SK-N-SH (cell line): ENCODE results near the gene ABR. TPM values are rescaled to one million over a fixed set of nuclear protein-coding genes. Genes with fewer than 3 reads are reported as not detected.

Experiments
- CTCF ChIA-PET: fragments of 300-600, 350-600 bp; formaldehyde crosslinking; extraction: SDS; loops from one replicate; lab custom pipeline; 2021; lab: Yijun Ruan, JAX
- POLR2A ChIA-PET: fragments of 350-600 bp; sonication (Branson Sonifier 250); formaldehyde crosslinking; extraction: SDS; loops from one replicate; lab custom pipeline; 2020; ENCODE audit warnings: antibody characterized with exemption, inconsistent platforms; lab: Yijun Ruan, JAX
- DNase-seq: peaks from one replicate; pipeline ENCODE4 v3.0.0; 2012
- H2AFZ ChIP-seq: fragments of 200-600 bp; sonication (generic); 2 replicates; pipeline ENCODE4 v1.8.1; 2016; ENCODE audit warnings: antibody characterized with exemption, mild to moderate bottlenecking, low read depth
- H3F3A ChIP-seq: fragments of 200-600 bp; sonication (generic); replicated peaks from 2 replicates; pipeline ENCODE3; 2016; ENCODE audit warnings: antibody characterized with exemption, mild to moderate bottlenecking; ENCODE audit not compliant: insufficient read depth
- H3K27ac ChIP-seq, 2 experiments: fragments of 200-500 bp in 1 of 2; fragments of 200-600 bp in 1 of 2; sonication (Bioruptor generic) in 1 of 2; sonication (generic), shearing (Covaris generic) in 1 of 2; 2 replicates each; pipeline versions ENCODE4 v1.5.1 to v1.6.1; 2014 to 2016; ENCODE audit warnings: low read depth in 2 of 2, inconsistent platforms in 1 of 2, low read length in 1 of 2, mild to moderate bottlenecking in 1 of 2, mixed read lengths in 1 of 2
- H3K27me3 ChIP-seq: fragments of 200-600 bp; sonication (generic), shearing (Covaris generic); 2 replicates; pipeline ENCODE4 v1.6.1; 2016; ENCODE audit warnings: mixed run types; ENCODE audit not compliant: insufficient read depth
- H3K36me3 ChIP-seq, 2 experiments: fragments of 200-500 bp in 1 of 2; fragments of 200-600 bp in 1 of 2; sonication (Bioruptor generic) in 1 of 2; sonication (generic) in 1 of 2; replicated peaks in 1 of 2; 2 replicates each; pipeline versions ENCODE3 to v1.5.1; 2014 to 2016; ENCODE audit warnings: low read length in 1 of 2, mild to moderate bottlenecking in 1 of 2; ENCODE audit not compliant: insufficient read depth in 2 of 2, control insufficient read depth in 1 of 2
- H3K4me1 ChIP-seq, 2 experiments: fragments of 200-500 bp in 1 of 2; fragments of 200-600 bp in 1 of 2; sonication (Bioruptor generic) in 1 of 2; sonication (generic), shearing (Covaris generic) in 1 of 2; 2 replicates each; pipeline versions ENCODE4 v1.5.1 to v1.6.1; 2014 to 2016; ENCODE audit warnings: low read depth in 1 of 2, low read length in 1 of 2, mixed run types in 1 of 2; ENCODE audit not compliant: insufficient read depth in 2 of 2, control insufficient read depth in 1 of 2
- H3K4me2 ChIP-seq: fragments of 200-600 bp; sonication (generic), shearing (Covaris generic); 2 replicates; pipeline ENCODE4 v1.6.1; 2017; ENCODE audit warnings: mixed run types
- H3K4me3 ChIP-seq, 2 experiments: fragments of 200-500 bp in 1 of 2; fragments of 200-600 bp in 1 of 2; sonication (Bioruptor generic) in 1 of 2; sonication (generic), shearing (Covaris generic) in 1 of 2; 2 replicates each; pipeline versions ENCODE4 v1.5.1 to v1.8.1; 2014 to 2016; ENCODE audit warnings: low read depth in 2 of 2, inconsistent platforms in 1 of 2, low read length in 1 of 2, mild to moderate bottlenecking in 1 of 2, mixed read lengths in 1 of 2, moderate library complexity in 1 of 2
- H3K79me2 ChIP-seq: fragments of 200-600 bp; sonication (generic); 2 replicates; pipeline ENCODE4 v1.8.1; 2017; ENCODE audit warnings: mild to moderate bottlenecking; ENCODE audit not compliant: insufficient read depth
- H3K9ac ChIP-seq: fragments of 200-600 bp; sonication (generic); 2 replicates; pipeline ENCODE4 v1.6.1; 2017; ENCODE audit warnings: mixed run types
- H3K9me2 ChIP-seq: fragments of 200-600 bp; sonication (generic); 2 replicates; pipeline ENCODE4 v1.6.1; 2017; ENCODE audit warnings: mixed run types
- H3K9me3 ChIP-seq: fragments of 200-600 bp; sonication (generic); 2 replicates; pipeline ENCODE4 v1.6.1; 2017; ENCODE audit warnings: mixed run types, mild to moderate bottlenecking, moderate library complexity
- H4K20me1 ChIP-seq: fragments of 200-600 bp; sonication (generic); 2 replicates; pipeline ENCODE4 v1.6.1; 2017; ENCODE audit warnings: mild to moderate bottlenecking, mixed run types; ENCODE audit not compliant: insufficient read depth
- ELF1 ChIP-seq: IDR thresholded peaks from 2 replicates; pipeline ENCODE4 v1.4.0; 2012
- EP300 ChIP-seq, 2 experiments: IDR thresholded peaks; 2 replicates each; pipeline versions ENCODE4 v1.4.0 to v1.6.1; 2012; ENCODE audit warnings: borderline replicate concordance in 1 of 2, low read depth in 1 of 2, low read length in 1 of 2
- FOSL2 ChIP-seq: IDR thresholded peaks from 2 replicates; pipeline ENCODE4 v1.4.0; 2012; ENCODE audit warnings: low read depth, mild to moderate bottlenecking, moderate library complexity, borderline replicate concordance
- FOXM1 ChIP-seq: IDR thresholded peaks from 2 replicates; pipeline ENCODE4 v1.4.0; 2012; ENCODE audit warnings: low read depth, mild to moderate bottlenecking
- GABPA ChIP-seq: IDR thresholded peaks from 2 replicates; pipeline ENCODE4 v1.4.0; 2012; ENCODE audit warnings: low read depth, mild to moderate bottlenecking
- JUND ChIP-seq: IDR thresholded peaks from 2 replicates; pipeline ENCODE4 v1.4.0; 2012
- MEF2A ChIP-seq: IDR thresholded peaks from 2 replicates; pipeline ENCODE4 v1.4.0; 2012; ENCODE audit warnings: low read depth, borderline replicate concordance
- MXI1 ChIP-seq: IDR thresholded peaks from 2 replicates; pipeline ENCODE4 v1.6.1; 2012; ENCODE audit warnings: mild to moderate bottlenecking, low read depth, low read length, improper control_type of control experiment
- RFX5 ChIP-seq: IDR thresholded peaks from 2 replicates; pipeline ENCODE4 v1.6.1; 2012; ENCODE audit warnings: mild to moderate bottlenecking, improper control_type of control experiment, low read length
- SMC3 ChIP-seq: IDR thresholded peaks from 2 replicates; pipeline ENCODE4 v1.6.1; 2012; ENCODE audit warnings: low read depth, low read length, improper control_type of control experiment
- TAF1 ChIP-seq: IDR thresholded peaks from 2 replicates; pipeline ENCODE4 v1.6.1; 2012; ENCODE audit warnings: low read depth, mild to moderate bottlenecking, low read length, moderate library complexity, borderline replicate concordance
- TCF12 ChIP-seq: IDR thresholded peaks from 2 replicates; pipeline ENCODE4 v1.4.0; 2012
- YY1 ChIP-seq: IDR thresholded peaks from 2 replicates; pipeline ENCODE4 v1.4.0; 2012; ENCODE audit warnings: low read depth, mild to moderate bottlenecking
- WGBS: methylation state at CpG from one replicate; pipeline ENCODE4 v1.1.6; 2017; ENCODE audit warnings: low lambda C conversion rate; 5-methylcytosine and 5-hydroxymethylcytosine counted together
- polyA plus RNA-seq, 3 experiments: library from polyadenylated mRNA; depleted of rRNA; stranded (reverse); fragments of >200 nt; gene quantifications; 2 replicates each; pipeline ENCODE4 v1.2.3, GENCODE V29; 2012
- TF ChIP-seq, protein P1 (sequence below): IDR thresholded peaks from 2 replicates; pipeline ENCODE4 v1.4.0; 2012; ENCODE audit warnings: low read depth, borderline replicate concordance
- TF ChIP-seq, protein P2 (sequence below): fragments of 200-600 bp; sonication (generic); IDR thresholded peaks from 2 replicates; pipeline ENCODE4 v1.6.1; 2017; ENCODE audit warnings: antibody characterized with exemption, mild to moderate bottlenecking, moderate library complexity
- TF ChIP-seq, protein P3 (sequence below): IDR thresholded peaks from 2 replicates; pipeline ENCODE4 v1.6.1; 2012; ENCODE audit warnings: mild to moderate bottlenecking, low read depth, low read length, moderate library complexity
- TF ChIP-seq, protein P4 (sequence below): IDR thresholded peaks from 2 replicates; pipeline ENCODE4; 2012

The ABR gene
- polyA plus RNA-seq, 1 of the 3 experiments (the other 2 are of a cell fraction), result 117 TPM

DNA sequence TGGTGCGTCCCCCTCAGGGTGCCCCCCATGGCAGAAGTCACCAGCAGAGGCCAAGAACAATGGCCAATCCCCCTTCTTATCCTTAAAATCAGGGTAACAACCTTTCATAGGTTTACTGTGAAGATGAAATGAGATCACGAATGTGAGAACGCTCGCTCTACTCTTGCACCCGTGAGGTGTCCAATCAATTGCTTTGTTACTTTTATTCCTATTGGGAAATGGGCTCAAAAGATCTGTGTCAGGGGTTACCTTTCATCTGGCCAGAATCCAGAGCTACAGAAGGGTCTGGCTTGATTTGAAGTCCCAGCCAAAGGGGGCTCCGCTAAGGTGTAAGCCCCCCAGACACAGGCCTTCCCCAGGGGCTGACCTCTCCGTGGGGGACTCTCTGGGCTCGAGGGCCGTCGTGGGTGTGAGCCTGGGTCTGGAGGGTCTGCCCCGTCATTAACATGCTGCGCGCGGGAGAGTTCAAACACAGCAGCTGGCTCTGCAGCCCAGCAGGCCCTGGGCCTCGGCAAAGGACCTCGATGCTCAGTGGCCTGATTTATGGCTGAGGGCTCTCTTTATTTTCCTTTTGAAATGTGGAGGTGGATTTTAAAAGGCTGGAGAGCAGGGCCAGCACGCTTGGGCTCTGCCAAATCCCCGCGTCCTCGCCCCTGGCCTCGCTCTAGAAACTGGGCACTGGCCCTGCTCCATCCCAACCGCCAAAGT lies 10.4 kb downstream of the ABR start:
- CTCF ChIA-PET, result interaction anchor here (0.7 to 3.6 kb wide), 7 partner anchors 9 to 60 kb away, joined by 3 to 15 read pairs (median 4); no protein-coding TSS in a partner anchor
- H3K27ac ChIP-seq, result peak overlapping the region in 1 of 2 experiments; percentile 48; a peak in 1 of 4 replicates
- no peaks in the 10 kb centered on the region for H3K9me2 ChIP-seq
- no peak overlapping the region for H3K9ac ChIP-seq
- TF ChIP-seq MXI1 (no peak), FOXM1 (no peak), RFX5 (no peak), SMC3 (no peak), JUND (no peak), TCF12 (no peak)
- TF ChIP-seq, protein P1, sequence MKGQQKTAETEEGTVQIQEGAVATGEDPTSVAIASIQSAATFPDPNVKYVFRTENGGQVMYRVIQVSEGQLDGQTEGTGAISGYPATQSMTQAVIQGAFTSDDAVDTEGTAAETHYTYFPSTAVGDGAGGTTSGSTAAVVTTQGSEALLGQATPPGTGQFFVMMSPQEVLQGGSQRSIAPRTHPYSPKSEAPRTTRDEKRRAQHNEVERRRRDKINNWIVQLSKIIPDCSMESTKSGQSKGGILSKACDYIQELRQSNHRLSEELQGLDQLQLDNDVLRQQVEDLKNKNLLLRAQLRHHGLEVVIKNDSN, result no peak
- no peak overlapping the region for H2AFZ ChIP-seq
- no peak overlapping the region for H3K4me3 ChIP-seq
- H3F3A ChIP-seq, result no peaks in the 10 kb centered on the region
- H3K27me3 ChIP-seq, result no peaks in the 10 kb centered on the region
- 92% methylated on average over 9 of the region's 22 CpGs for WGBS
- no peak overlapping the region for H3K4me2 ChIP-seq
- POLR2A ChIA-PET, result no interaction called here
- no peaks in the 10 kb centered on the region for H3K36me3 ChIP-seq
- peaks cover 0 to 19% of the 10 kb centered on the region in 2 experiments; a peak in 1 of 4 replicates for H3K4me1 ChIP-seq
- no peaks in the 10 kb centered on the region for H3K79me2 ChIP-seq
- no peaks in the 10 kb centered on the region for H3K9me3 ChIP-seq
- no peak for DNase-seq
- 0 out of 2 replicates have a peak, but pooled peaks cover 6% of the 10 kb centered on the region for H4K20me1 ChIP-seq

DNA sequence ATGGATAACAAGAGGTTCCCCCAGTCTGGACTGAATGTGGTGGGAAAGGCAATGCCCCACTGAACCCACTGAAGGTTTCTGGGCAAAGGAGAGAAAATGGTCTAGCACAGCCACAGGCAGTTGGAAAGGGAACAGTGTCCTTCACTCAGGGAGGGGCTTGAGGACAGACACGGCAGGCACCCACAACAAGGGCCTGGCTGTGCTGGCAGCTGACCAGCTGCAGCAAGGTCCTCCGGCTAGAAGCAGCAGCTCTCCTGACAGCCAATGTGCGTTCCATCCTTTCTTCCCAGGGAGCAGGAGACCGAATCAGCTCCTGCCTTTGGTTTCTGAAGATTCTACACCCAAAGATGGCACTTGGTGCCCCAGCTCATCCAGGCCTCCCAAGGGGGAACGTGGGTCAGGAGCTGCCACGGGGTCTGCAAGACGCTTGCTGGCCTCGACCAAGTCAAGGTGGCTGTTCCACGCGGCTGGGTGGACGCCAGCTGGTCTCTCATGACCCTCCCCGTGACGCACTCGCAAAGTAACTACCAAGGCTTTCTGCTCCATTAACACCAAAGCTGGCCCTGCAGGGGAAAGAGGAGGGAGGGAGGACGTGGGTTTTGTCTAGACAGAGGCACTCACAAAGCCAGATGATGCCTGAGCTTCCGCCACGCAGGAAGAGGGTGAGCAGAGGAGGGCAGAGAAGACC lies 11.1 kb downstream of the ABR start:
- H3F3A ChIP-seq, result no peaks in the 10 kb centered on the region
- no peaks in the 10 kb centered on the region for H3K36me3 ChIP-seq
- H3K4me1 ChIP-seq, result peaks cover 0 to 19% of the 10 kb centered on the region in 2 experiments; a peak in 1 of 4 replicates
- no peaks in the 10 kb centered on the region for H3K79me2 ChIP-seq
- no peaks in the 10 kb centered on the region for H3K27me3 ChIP-seq
- H4K20me1 ChIP-seq, result 0 out of 2 replicates have a peak, but pooled peaks cover 6% of the 10 kb centered on the region
- H3K9me2 ChIP-seq, result no peaks in the 10 kb centered on the region
- WGBS, result 88% methylated on average over 13 of the region's 17 CpGs
- no peak overlapping the region for H3K9ac ChIP-seq
- peak overlapping the region in 1 of 2 experiments; percentile 48; a peak in 2 of 4 replicates for H3K27ac ChIP-seq
- H2AFZ ChIP-seq, result no peak overlapping the region
- no peak overlapping the region for H3K4me2 ChIP-seq
- H3K4me3 ChIP-seq, result no peak overlapping the region
- peak; percentile 52 for DNase-seq
- ChIA-PET CTCF (interaction anchor here (0.8 to 3.6 kb wide), 6 partner anchors 10 to 197 kb away, joined by 3 to 15 read pairs (median 4); no protein-coding TSS in a partner anchor), POLR2A (no interaction called here)
- H3K9me3 ChIP-seq, result no peaks in the 10 kb centered on the region
- TF ChIP-seq MEF2A (no peak), FOXM1 (no peak), GABPA (no peak), TCF12 (no peak), ELF1 (no peak), JUND (no peak), EP300 (IDR thresholded peaks at IDR 0.05; ENCODE audit: borderline replicate concordance in 1 of 2, low read depth in 1 of 2, low read length in 1 of 2) (no peak), TAF1 (no peak), FOSL2 (no peak), YY1 (no peak)
- TF ChIP-seq, protein P2, sequence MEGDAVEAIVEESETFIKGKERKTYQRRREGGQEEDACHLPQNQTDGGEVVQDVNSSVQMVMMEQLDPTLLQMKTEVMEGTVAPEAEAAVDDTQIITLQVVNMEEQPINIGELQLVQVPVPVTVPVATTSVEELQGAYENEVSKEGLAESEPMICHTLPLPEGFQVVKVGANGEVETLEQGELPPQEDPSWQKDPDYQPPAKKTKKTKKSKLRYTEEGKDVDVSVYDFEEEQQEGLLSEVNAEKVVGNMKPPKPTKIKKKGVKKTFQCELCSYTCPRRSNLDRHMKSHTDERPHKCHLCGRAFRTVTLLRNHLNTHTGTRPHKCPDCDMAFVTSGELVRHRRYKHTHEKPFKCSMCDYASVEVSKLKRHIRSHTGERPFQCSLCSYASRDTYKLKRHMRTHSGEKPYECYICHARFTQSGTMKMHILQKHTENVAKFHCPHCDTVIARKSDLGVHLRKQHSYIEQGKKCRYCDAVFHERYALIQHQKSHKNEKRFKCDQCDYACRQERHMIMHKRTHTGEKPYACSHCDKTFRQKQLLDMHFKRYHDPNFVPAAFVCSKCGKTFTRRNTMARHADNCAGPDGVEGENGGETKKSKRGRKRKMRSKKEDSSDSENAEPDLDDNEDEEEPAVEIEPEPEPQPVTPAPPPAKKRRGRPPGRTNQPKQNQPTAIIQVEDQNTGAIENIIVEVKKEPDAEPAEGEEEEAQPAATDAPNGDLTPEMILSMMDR, result no peak
- TF ChIP-seq, protein P3, sequence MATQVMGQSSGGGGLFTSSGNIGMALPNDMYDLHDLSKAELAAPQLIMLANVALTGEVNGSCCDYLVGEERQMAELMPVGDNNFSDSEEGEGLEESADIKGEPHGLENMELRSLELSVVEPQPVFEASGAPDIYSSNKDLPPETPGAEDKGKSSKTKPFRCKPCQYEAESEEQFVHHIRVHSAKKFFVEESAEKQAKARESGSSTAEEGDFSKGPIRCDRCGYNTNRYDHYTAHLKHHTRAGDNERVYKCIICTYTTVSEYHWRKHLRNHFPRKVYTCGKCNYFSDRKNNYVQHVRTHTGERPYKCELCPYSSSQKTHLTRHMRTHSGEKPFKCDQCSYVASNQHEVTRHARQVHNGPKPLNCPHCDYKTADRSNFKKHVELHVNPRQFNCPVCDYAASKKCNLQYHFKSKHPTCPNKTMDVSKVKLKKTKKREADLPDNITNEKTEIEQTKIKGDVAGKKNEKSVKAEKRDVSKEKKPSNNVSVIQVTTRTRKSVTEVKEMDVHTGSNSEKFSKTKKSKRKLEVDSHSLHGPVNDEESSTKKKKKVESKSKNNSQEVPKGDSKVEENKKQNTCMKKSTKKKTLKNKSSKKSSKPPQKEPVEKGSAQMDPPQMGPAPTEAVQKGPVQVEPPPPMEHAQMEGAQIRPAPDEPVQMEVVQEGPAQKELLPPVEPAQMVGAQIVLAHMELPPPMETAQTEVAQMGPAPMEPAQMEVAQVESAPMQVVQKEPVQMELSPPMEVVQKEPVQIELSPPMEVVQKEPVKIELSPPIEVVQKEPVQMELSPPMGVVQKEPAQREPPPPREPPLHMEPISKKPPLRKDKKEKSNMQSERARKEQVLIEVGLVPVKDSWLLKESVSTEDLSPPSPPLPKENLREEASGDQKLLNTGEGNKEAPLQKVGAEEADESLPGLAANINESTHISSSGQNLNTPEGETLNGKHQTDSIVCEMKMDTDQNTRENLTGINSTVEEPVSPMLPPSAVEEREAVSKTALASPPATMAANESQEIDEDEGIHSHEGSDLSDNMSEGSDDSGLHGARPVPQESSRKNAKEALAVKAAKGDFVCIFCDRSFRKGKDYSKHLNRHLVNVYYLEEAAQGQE, result no peak
- TF ChIP-seq, protein P4, sequence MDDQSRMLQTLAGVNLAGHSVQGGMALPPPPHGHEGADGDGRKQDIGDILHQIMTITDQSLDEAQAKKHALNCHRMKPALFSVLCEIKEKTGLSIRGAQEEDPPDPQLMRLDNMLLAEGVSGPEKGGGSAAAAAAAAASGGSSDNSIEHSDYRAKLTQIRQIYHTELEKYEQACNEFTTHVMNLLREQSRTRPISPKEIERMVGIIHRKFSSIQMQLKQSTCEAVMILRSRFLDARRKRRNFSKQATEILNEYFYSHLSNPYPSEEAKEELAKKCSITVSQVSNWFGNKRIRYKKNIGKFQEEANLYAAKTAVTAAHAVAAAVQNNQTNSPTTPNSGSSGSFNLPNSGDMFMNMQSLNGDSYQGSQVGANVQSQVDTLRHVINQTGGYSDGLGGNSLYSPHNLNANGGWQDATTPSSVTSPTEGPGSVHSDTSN, result no peak
